GM10266 (cell line): ENCODE results near the gene OSTM1.

ENCODE experiments used
- DNase-seq: peaks from one replicate; pipeline ENCODE4 v3.0.0; 2012; ENCODE audit errors: extremely low spot score
- TF ChIP-seq, protein P1 (sequence below): IDR thresholded peaks from 2 replicates; pipeline ENCODE4 v1.5.1; 2012; ENCODE audit warnings: mild to moderate bottlenecking, low read depth; ENCODE audit not compliant: control insufficient read depth, insufficient read depth; ENCODE audit errors: missing control alignments

Gene OSTM1

DNA sequence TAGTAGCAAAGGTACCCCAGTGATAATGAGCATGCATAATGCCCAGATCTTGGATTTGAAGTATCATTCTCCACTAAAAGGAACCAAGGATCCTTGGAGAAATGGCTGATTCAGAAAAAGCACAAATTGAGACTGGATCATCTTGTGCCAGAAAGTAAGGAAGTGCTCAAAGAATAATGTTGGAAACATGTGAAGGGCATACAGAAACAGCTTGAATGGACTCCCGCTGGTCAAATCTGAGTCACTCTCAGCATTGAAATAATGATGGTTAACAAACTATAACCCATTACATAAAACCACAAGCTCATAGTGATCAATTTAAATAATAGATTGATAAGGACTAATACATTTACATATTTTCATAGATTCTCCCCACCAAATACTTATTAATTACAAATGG lies 3.6 kb upstream of the OSTM1 start:
- no peak for DNase-seq
- TF ChIP-seq, protein P1, sequence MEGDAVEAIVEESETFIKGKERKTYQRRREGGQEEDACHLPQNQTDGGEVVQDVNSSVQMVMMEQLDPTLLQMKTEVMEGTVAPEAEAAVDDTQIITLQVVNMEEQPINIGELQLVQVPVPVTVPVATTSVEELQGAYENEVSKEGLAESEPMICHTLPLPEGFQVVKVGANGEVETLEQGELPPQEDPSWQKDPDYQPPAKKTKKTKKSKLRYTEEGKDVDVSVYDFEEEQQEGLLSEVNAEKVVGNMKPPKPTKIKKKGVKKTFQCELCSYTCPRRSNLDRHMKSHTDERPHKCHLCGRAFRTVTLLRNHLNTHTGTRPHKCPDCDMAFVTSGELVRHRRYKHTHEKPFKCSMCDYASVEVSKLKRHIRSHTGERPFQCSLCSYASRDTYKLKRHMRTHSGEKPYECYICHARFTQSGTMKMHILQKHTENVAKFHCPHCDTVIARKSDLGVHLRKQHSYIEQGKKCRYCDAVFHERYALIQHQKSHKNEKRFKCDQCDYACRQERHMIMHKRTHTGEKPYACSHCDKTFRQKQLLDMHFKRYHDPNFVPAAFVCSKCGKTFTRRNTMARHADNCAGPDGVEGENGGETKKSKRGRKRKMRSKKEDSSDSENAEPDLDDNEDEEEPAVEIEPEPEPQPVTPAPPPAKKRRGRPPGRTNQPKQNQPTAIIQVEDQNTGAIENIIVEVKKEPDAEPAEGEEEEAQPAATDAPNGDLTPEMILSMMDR, result no peak

DNA sequence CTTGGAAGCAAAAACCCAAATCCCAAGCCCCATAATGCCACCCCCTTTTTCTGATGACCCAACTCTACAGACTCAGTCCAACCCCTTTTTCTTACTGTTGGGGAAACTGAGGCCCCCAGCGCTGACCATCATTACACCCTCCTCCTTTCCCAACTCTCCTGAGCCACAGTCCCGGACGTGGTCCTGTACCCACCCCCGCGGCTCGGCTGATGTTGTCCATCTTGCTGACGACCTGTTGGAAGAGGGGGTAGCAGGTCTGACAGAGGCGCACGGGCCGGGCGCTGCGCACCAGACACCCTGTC lies 533 bp downstream of the OSTM1 start:
- peak; percentile 45 for DNase-seq
- TF ChIP-seq, protein P1, result no peak

DNA sequence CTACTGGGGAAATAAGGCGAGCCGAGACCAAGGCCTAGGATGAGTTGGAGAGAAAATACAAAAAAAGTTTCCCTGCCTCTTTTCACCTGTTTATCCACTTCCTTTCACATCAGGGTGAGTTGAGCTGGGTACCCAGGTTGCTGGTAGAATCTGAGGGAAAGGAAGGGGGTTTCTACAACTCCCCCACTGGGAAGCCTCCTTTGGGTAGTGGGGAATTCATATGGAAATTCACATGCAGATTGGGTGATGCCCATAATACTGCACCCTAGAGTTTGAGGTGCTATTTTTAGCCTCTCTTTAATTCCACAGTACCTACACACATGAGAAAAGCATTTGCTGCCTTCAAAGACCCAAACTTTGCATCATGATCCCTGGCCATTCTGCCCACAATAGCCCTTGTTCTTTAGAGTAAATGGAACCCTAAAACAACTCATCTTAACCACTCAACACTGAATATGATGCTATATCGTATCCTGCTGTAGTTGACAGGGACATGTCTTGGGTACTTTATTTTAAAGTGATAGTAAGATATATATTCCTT lies 2.7 kb downstream of the OSTM1 start:
- TF ChIP-seq, protein P1, result no peak
- DNase-seq, result no peak

DNA sequence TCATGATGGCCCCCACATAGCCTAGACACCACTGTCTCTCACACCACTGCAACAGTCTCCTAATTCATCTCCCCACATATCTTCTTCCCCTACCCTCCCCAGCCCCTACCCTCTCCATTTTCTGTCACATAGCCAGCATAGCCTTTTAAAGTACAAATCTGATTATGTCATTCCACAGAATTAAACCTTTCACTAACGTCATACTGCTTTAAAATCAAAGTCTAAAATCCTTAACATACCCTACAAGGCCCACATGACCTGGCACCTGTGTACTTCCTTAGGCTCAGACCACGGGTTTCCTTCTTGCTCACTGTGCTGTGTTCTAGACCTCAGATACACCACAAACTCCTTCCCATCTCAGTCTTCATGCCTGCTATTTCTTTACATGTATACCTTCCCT lies 5.9 kb downstream of the OSTM1 start:
- TF ChIP-seq, protein P1, result no peak
- DNase-seq, result peak; percentile 8

DNA sequence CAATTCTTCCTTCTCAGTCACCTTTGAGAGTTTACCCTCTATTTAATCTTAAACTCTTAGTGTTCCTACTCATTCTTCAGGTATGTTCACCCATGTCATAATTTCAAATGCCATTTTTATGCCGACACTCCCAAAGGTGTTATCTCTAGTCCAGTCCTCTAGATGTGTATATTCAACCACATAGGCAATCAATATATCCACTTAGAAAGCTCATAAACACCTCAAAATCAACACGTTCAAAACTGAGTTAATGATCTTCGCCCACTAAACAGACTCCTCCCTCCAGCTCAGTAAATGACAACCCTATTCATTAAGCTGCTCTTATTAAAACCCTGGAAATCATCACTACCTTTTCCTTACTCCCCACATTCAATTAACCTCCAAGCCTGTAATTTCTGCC lies 6.4 kb downstream of the OSTM1 start:
- TF ChIP-seq, protein P1, result no peak
- DNase-seq, result no peak

DNA sequence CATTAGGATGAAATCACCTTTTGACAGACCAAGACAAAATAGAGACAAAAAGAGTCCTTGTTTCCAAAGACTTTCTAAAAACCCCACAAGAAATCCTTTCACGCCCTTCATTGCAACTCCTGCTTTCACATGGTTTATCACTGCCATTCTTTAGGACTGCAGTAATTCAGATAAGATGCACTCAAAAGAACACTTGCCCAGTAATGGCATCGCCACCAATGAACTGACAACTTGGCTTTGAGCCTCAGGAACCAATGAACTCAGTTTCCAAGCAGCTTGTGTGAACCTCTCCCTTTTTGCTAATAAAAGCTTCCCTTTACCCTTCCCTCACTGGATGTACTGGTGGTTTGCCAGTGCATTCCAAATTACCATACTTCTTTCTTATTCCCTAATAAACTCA lies 21.8 kb downstream of the OSTM1 start:
- DNase-seq, result no peak
- TF ChIP-seq, protein P1, result no peak

DNA sequence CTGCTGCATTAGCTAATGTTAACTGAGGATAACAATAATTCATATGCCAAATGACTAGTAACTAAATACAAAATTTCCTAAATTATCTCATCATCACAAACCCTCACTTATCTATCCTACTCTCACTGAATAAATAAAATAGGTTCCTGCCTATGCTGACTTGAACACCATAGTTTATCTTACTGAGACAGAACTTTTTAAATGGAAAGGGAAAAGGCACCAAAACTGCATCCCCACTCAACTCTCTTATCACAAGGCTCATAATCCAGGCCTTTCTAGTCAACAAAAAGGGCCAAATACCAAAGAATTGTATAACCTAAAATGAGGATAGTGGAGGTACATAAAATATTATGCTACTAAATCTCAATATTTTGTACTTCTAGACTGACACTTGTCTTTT lies 23.1 kb downstream of the OSTM1 start:
- TF ChIP-seq, protein P1, result no peak
- no peak for DNase-seq
